Left ventricle myocardium superior (tissue), 1 donor: ENCODE measurements around the gene PCNT. TPM values are rescaled to one million over a fixed set of nuclear protein-coding genes. Genes with fewer than 3 reads are reported as not detected.

ENCODE experiments used
- ATAC-seq: fragments of 200-7000 bp; cut with Tn5 transposase; one replicate; pipeline ENCODE4 v1.9.1; 2020; ENCODE audit warnings: mild to moderate bottlenecking, moderate library complexity
- DNase-seq: peaks from one replicate; pipeline ENCODE4 v3.0.0-alpha.2; 2020
- intact Hi-C: fragments of 100-400 bp; cut with micrococcal nuclease; formaldehyde crosslinking; loops from one replicate; pipeline ENCODE4 v1.11.0; 2022
- total RNA-seq: library from RNA; stranded (reverse); fragmentation: NEBNext Ultra II Directional; extraction: Animal tissue kit (Norgen Biotek cat#: 25700); gene quantifications from one replicate; pipeline ENCODE4 v1.2.1, GENCODE V29; 2021
- donor health status: DM: no; HTN: yes; CAD: no; lungs with severe emphysema.

PCNT gene
- total RNA-seq, 1 donor from 2014 or later, result 36.4 TPM

GRCh38 chr21:46352913-46353312 lies 29.0 kb downstream of the PCNT start:
- ATAC-seq (no peak), DNase-seq (no peak)
- intact Hi-C loops, result no loop called here

- no peak for DNase-seq
- ATAC-seq, result no peak
- intact Hi-C loops, result no loop called here
These were observed 30.1 kb downstream of the PCNT start for GRCh38 chr21:46354046-46354445.

- no peak for DNase-seq
- intact Hi-C loops, result no loop called here
- no peak for ATAC-seq
These were observed 30.6 kb downstream of the PCNT start for GRCh38 chr21:46354518-46354917.

- ATAC-seq, result no peak
- intact Hi-C loops, result no loop called here
- DNase-seq, result no peak
These were observed 31.4 kb downstream of the PCNT start for GRCh38 chr21:46355161-46356004.

- ATAC-seq, result no peak
- no peak for DNase-seq
- intact Hi-C loops, result no loop called here
These were observed 32.0 kb downstream of the PCNT start for GRCh38 chr21:46356005-46356338.

- intact Hi-C loops, result no loop called here
- ATAC-seq, result peak; percentile 8
- peak; percentile 15 for DNase-seq
These were observed 32.8 kb downstream of the PCNT start for GRCh38 chr21:46356494-46357334.

DNA sequence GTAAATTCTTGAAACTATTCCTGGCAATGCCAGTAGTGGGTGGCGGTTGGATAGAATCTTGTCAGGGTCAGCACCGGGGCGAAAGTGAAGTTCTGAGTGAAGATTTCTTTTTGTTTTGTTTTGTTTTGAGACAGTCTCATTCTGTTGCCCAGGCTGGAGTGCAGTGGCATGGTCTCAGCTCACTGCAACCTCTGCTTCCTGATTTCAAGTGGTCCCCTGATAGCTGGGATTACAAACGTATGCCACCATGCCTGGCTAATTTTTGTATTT lies 33.3 kb downstream of the PCNT start:
- DNase-seq (no peak), ATAC-seq (no peak)
- intact Hi-C loops, result no loop called here

DNA sequence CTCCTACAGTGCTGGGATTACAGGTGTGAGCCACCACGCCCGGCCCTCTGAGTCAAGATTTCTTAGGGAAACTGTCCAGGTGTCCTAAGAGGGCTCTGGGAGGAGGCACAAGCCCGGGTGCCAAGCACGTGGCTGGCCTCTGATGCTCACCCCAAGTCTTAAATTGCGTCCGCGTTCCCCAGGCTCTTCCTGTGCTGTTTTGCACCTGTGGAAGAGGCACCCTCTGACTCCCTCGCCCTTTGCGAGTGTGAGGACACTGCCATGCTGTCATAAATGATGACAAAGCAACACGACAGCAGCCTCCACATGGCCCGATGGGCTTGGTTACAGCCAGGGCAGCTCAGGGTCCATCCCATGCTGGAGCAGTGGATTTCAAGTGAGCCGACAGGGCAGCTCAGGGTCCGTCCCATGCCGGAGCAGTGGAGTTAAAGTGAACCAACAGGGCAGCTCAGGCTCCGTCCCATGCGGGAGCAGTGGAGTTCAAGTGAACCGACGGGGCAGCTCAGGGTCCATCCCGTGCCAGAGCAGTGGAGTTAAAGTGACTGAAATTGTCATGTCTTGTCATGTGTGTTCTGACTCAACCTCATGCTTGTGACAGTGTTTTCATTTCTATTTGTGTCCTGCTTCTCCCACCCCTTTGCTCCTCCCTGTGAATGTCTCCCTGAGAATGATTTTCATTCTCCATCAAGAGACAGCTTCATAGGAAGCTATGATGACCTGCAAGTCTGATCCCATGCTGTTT lies 33.9 kb downstream of the PCNT start:
- DNase-seq, result no peak
- intact Hi-C loops, result no loop called here
- no peak for ATAC-seq

GRCh38 chr21:46361176-46361575 lies 37.2 kb downstream of the PCNT start:
- ATAC-seq (no peak), DNase-seq (no peak)
- intact Hi-C loops, result no loop called here

- DNase-seq, result no peak
- no peak for ATAC-seq
- intact Hi-C loops, result no loop called here
These were observed 38.0 kb downstream of the PCNT start for GRCh38 chr21:46361935-46362334.

DNA sequence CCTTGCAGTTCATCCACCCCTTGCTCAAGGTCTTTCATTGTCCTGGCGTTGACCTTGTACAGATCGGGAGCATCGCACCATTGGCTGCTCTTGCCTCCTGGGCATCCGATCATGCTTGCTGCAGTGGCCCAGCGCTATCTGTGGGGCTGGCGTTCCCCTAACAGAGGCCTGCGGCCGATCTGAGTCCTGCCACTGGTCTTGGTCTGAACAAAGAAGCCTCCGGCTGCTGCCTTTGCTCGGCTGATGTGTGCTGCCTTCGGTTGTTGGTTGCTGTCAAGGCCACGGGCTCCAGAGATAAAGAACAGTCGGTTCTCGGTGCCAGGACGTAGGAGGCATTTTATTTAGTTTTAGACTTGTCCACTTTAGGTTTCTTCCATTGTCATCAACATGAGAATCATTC lies 39.0 kb downstream of the PCNT start:
- ATAC-seq (peak; percentile 26), DNase-seq (no peak)

GRCh38 chr21:46363698-46364097 lies 39.7 kb downstream of the PCNT start:
- intact Hi-C loops, result no loop called here
- no peak for ATAC-seq
- DNase-seq, result no peak

More for the DNA sequence above, 39.0 kb downstream of the PCNT start:
- intact Hi-C loops, result no loop called here

DNA sequence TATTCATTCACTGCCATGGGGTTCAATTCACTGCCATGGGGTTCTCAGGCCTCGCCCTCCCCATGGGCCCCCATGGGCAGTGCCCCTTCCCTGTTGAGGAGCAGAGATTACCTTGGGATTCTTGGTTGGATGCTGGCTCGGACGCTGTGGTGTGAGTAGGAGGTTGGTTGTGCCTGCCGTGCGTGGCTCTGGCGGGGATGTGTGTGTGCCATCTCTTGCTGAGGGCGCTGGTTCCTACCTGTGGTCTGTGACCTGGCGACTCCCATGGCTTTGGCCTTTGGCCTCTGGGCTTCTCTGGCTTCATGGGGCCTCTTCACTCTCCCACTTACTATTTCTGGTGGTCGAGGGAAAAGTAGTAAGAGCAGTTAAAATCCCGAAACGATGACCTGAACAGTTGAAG lies 42.1 kb downstream of the PCNT start:
- no peak for ATAC-seq
- intact Hi-C loops, result no loop called here
- no peak for DNase-seq

- no peak for DNase-seq
- ATAC-seq, result no peak
- intact Hi-C loops, result no loop called here
These were observed 42.6 kb downstream of the PCNT start for GRCh38 chr21:46366561-46366960.

DNA sequence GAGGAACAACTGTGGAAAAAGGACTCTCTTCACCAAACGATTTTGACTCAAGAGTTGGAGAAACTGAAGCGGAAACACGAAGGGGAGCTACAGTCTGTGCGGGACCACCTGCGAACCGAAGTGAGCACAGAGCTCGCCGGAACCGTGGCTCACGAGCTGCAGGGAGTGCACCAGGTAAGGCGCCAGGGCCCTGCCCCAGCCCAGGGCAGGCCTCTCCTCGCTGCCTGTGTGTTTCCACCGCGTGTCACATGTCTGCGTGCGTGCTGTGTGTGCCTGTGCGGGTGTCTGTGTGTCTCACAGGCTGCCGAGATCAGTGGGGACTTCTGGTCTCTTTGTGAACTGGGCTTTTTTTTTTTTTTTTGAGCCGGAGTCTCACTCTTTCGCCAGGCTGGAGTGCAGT lies 43.0 kb downstream of the PCNT start:
- intact Hi-C loops, result no loop called here
- DNase-seq, result no peak
- ATAC-seq, result no peak

GRCh38 chr21:46368533-46369285 lies 44.8 kb downstream of the PCNT start:
- intact Hi-C loops, result no loop called here
- ATAC-seq (peak; percentile 13), DNase-seq (peak; percentile 26)

- intact Hi-C loops, result no loop called here
- DNase-seq (no peak), ATAC-seq (no peak)
These were observed 45.7 kb downstream of the PCNT start for GRCh38 chr21:46369520-46370235.

- ATAC-seq (no peak), DNase-seq (no peak)
- intact Hi-C loops, result no loop called here
These were observed 47.5 kb downstream of the PCNT start for GRCh38 chr21:46371204-46372013.
